Ovary (tissue), 3 donors: ENCODE measurements around the gene ATP6V0A1.

Experiments used
- CTCF ChIP-seq, 3 donors: fragments of 450-650 bp in 2 of 3; fragments of 200-600 bp in 1 of 3; IDR thresholded peaks; one replicate each; pipeline versions ENCODE4 v1.5.1 to v1.8.0; 2016 to 2022; ENCODE audit warnings: antibody characterized with exemption in 3 of 3, mild to moderate bottlenecking in 1 of 3
- EP300 ChIP-seq: sonication (generic); formaldehyde crosslinking; IDR thresholded peaks from one replicate; pipeline ENCODE4 v1.6.1; 2017; ENCODE audit warnings: antibody characterized with exemption
- POLR2A ChIP-seq: fragments of 450-650 bp; IDR thresholded peaks from one replicate; pipeline ENCODE4 v1.6.1; 2017; ENCODE audit warnings: antibody characterized with exemption, mild to moderate bottlenecking, moderate library complexity
- donor health status: DM: no; HTN: no; CAD: no.

GRCh38 chr17:42484304-42484703 lies 25.6 kb downstream of the ATP6V0A1 start:
- TF ChIP-seq CTCF (IDR thresholded peaks at IDR 0.05): no peak
- TF ChIP-seq POLR2A: no peak
- TF ChIP-seq EP300: no peak
